Fibroblast of the conjunctiva (primary cell): Measurements from ENCODE around the gene DDX59.

ENCODE experiments used
- DNase-seq: peaks from one replicate; pipeline ENCODE4 v3.0.0-alpha.2; 2010; ENCODE audit warnings: low read depth

The DDX59 gene

DNA sequence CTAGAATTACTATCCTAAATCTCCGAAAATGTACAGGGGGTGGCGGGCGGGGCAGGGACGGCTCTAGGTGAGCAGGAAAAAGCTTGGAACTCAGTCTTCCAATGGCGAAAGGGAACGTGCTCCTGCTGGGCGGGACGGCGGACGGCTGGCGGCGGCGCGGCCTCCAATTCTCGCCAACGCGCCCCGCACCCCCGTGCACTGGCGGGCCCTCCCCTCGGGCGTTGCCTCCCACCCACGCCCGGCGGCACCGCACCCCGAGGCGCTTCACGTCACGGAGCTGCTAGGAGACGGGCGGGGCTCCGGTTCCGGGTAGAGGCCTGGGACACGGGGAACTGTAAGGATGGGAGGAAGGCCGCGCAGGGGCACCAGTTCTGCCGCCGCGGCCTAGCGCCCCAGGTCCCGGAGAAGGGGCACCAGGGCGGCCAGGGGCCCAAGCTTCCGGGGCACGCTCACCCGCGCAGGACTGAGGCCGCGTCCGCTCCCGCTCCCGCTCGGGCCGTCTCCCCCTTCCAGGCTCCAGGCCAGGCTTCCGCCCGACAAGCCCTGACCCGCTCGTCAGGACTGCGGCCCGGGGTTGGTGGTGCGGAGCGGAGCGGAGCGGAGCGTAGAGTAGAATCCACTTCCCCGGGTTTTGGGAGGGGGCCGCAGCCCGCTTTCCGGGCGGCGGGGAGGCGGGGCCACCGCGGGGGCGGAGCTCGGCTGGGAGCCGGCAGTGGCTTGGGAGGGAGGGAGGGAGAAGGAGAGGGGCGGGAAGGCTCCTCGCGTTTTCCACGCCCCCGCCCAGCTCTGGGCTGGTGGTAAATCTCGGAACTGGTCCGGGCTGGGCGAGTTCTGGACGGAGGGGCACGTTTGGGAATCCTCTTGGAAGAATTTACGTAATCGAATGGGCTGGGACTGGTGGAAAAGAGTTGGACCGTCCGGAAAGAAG is at the start of gene DDX59:
DDX59 (minus strand) TSS at position 594 of the 928 bp plus-strand sequence. CDS start 3,167 bp downstream, outside the sequence.
- peak; percentile 97 for DNase-seq

DNA sequence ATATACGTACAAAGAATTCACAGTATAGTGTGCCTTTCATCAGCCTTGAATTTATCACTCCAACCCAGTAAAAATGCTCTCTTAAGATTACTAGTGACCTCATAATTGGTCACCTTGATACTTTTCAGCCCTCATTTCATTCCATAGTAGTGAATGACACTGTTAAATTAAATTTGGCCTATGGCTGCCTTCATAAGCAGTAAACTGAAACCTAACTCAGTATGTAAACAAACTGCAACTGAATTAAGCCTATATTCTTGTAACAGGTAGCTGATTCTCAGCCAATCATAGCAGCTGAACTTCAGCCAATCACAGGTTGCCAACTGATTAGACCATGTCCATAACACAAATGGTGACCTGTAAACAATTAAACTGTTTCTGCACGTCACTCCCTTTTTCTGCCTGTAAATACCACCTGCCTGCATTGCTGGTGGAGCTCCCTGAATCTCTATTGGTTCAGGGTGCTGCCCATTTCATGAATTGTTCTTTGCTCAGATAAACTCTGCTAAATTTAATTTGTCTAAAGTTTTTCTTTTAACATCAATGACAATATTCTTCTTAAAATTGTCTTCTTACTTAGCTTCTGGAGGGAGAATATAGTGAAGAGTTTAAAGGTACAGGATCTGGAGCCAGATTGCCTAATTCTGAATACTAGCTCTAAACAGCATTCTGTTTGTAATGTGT is 44.9 kb upstream of the DDX59 start:
- no peak for DNase-seq

DNA sequence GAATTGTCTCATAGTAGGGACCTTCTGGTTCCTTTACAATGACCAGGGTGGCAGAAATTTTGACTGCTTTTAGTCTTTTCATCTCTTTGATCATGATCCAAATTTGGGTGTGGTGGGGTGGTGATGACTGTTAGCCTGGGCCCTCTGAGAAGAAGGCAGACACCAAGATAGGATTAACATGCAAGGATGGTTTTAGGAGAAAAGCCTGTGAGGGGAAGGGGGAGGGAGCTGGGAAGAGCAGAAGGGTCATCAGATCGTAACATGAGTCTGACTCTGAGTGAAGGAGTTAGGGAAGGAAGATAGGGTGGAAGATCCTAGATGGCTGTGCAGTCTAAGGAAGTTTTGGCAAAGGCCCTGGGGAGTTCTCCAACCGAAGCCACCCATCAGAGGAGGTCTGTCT is 40.5 kb upstream of the DDX59 start:
- DNase-seq, result no peak

DNA sequence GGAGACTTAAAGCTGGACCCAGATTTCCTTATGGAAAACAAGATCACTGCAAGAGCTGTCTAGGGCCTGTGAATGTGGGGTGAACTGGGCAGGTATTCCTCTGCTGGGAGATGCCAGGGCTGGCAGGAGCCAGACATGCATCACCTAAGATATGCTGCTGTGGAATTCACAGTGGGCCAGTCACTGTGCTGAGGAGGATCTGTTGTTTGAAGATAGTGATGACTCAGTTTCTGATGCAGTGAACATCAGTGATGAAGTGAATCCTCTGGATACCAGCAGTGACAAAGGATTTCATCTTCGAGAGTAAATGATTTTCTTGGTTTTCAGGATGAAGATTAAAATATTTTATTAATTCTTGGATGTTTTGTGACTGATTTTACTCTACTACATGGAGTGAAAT is 39.1 kb upstream of the DDX59 start:
- DNase-seq, result no peak

DNA sequence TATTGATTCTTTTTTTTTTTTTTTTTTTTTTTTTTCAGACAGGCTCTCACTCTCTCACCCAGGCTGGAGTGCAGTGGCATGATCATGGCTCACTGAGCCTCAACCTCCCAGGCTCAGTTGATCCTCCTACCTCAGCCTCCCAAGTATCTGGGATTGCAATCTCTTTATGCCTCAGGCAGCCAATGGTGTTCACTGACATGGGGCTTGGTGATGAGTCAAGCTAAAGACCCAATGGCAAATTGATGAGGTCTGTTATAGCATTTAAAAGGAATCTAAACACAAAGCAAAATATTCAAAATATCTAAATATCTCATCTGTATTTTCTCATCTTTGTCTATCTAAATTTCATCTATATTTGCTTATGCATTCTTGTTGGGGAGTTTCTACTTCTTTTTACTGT is 38.5 kb upstream of the DDX59 start:
- DNase-seq, result no peak

DNA sequence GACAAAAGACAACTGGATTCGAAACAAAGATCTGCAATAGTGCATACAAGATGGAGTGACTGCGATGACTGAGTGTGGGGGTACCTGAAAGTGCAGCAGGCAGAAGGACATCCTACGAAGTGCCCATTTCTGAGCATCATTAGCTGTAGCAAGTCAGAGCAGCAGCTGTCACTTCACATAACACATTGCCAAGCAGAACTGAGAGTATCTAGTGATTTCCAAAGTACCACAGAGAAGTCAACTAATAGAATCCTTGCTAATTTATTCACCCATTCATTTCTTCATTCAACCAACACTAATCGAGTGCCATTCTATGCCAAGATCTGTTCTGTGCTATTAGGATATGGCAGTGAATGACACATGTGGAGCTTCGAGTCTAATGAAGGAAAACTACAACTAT is 37.4 kb upstream of the DDX59 start:
- DNase-seq, result no peak

DNA sequence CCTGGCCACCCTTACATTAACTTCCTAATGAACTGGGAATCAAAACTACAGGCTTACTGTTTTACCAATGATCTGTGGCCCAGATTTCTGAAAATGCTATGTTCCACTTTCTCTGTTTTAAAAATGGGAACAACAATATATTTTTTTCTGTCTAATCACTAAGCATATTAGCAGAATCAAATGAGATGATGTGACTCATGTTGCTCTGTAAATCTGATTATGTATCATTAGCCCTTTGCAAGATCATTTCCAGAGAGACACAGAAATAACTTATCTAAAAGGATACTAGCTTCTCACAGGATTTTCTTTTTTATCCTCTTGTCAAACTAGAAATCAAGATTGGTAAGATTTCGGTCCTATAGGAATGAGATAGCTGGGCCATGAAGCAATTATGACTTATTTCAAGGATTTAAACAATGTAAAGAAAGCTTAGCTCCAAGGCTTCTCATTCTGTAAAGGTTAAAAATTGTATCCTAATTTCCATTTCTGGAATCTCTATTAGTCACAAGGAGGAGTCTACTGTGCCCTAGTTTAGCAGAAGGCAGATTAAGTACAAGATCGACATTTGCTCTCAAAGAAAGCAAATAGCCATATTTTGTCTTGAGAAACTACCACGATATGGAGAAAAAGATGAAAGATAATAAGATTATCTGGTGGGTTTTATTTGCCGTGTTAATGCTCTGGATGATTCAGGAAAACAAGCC is 36.6 kb upstream of the DDX59 start:
- no peak for DNase-seq

DNA sequence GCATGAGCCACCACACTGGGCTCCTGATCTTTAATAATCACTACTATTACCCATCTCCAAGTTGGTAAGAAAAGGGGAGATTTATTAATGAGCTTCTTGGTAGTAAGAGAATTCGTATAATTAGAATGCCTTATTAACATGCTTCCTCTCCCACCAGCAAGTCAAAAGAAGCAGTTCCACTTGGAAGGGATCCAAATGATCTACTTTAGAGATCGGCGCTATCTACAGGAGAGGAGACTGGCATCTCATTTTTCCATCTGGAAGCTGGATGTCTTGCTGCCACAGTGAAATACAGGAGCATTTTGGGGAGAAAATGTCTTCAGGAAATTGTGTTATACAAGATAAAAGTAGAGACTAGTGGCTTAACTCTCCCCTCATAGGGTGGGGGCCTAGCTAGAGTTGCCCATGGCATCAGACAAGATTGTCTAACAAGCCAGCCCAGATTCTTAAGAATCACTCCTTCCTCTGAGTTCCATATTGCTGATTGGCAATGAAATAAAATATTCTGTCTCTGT is 35.3 kb upstream of the DDX59 start:
- DNase-seq, result no peak

DNA sequence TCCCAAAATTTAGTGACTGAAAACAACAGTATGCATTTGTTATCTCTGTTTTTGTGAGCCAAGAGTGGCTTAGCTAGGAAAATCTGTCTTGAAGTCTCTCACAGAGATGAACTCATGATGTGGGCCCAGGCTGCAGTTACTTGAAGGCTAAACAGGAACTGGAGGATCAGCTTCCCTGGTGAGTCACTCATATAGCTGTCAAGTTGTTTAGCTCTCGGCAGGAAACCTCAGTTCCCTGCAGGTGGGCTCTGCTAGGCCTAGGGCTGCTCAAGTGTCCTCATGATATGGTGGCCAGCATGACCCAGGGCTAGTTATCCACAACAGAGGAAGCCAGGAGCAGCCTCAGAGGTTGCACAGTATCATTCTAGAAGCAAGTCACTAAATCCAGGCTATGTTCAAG is 30.2 kb upstream of the DDX59 start:
- DNase-seq, result peak; percentile 1

DNA sequence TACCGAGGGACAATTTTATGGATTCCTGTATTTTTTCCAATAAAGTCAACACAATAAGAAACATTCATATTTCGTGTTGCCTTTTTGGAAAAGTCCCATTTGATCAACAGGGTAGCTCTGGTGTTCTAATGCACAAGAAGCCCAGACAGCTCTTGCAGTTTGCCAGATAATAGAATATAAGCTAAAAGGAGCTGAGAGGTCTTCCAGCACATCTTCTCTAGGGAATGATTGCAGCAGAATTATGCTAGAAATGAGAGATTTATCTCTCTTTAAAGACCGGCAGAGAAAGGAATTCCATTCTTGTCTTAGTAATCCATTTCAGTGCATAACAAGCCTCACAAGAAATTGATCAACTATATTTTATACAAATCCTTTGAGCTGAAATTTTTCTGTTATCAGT is 25.0 kb upstream of the DDX59 start:
- no peak for DNase-seq

DNA sequence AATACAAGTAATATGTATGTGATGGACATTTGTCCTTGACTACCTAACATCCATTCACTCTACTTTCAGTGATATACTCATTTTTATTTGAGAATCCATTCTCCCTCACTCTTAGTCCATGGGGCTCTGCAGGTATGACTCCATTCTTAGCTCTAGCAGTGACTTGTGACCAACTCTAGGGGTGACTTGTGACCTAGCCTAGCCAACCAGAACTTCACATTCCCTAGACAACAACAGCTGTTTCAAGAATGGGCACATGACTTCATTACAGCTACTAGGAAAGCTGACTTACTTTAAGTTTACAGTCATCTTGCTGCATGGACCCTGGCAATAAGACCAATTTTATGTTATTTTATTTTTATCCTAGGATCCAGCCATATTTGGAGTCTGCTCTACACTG is 23.6 kb upstream of the DDX59 start:
- DNase-seq, result no peak

DNA sequence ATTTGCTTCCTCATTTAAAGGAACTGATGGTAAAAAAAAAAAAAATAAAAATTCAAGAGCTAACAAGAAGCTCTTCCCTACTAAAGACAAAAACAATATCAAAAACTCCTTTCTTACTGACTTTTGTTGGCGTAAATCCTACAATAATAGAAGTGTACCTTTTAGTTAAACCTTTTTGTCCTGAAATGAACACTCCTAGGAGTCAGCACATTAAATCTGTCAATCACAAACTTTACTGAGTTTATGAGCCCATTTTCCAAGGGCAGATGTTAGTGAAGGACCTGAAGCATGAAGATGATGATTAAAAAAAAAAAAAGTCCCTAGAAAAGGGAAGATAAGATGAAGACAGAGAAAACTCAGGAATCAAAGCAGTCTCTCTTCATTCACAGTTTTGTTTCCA is 22.6 kb upstream of the DDX59 start:
- no peak for DNase-seq

DNA sequence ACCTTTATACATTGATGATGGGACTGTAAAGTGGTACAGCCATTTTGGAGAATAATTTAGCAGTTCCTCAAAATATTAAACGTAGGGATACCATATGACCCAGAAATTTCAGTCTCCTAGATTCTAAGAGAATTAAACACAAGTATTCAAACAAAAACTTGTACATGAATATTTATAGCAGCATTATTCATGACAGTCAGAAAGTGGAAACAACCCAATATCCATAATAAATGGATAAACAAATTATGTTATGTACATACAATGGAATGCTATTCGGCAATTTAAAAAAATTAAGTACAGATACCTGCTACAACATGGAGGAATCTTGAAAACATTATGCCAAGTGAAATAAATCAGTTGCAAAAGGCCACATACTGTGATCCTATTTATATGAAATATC is 16.9 kb upstream of the DDX59 start:
- DNase-seq, result no peak

DNA sequence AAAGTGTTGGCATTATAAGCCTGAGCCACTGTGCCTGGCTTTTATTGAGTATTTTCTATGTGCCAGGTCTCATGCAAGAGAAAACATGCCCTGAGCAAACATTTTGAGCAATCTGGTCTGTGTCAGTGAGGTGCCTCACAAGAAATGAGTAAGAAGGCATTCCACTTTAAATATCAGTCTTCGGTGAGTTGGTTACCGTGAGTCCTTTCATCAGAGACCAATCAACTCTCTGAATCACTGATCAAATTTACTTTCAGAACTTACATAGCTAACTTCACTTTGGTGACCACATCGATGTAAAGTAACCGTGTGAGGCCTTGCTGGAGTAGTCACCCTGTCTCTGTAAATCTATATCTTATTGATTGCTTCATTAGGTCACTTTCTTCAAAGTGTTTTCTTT is 14.3 kb upstream of the DDX59 start:
- no peak for DNase-seq

DNA sequence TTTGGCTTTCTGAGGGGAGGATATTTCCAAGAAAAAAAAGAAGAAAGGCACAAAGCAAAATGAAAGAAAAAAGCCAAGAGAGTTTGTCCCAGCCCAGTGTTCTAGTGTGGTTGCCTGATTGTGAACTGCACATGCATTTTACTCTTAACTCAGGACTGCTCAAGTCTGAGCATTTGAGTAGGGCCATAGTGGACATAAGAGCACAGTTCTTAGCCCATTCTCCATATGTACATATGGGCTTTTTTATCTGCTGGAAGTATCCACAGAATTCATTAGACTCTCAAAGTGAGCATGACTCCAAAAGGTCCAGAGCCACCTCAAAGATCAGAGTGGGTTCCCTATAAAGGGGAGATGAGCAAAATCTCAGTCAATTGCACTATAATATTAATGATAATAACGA is 13.6 kb upstream of the DDX59 start:
- DNase-seq, result no peak

DNA sequence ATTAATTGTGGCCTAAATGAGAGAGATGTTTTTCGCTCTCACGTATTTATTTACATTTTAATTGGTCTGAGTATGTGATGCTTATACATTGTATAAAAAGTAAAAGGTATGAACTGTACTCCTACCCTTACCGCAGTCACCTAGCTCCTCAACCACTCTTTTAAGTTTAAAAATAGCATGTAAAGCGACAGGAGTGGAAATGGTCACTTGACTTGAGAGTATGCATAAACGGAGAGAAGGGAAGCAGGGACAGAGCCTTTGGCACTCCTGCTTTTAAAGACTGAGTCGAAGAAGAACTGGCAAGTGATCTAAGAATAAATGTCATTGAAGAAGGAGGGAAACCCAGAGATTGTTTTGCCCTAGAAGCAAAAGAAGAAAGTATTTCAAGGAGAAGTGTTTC is 11.5 kb upstream of the DDX59 start:
- DNase-seq, result no peak

DNA sequence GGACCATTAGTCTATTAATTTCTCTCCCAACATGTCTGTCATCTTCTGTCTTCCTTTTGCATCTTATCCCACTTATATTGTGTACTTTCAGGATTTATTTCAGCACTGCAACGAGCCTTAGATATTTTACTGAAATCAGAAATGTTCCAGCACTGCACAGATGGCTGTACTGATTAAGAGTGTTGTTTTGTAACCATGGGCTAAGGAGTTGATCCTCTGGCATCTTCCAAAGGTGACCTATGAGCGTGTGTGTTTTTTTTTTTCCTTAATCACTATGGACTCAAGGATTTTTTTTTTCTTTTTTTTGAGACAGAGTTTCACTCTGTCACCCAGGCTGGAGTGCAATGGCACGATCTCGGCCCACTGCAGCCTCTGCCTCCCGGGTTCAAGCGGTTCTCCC is 7.1 kb upstream of the DDX59 start:
- no peak for DNase-seq

DNA sequence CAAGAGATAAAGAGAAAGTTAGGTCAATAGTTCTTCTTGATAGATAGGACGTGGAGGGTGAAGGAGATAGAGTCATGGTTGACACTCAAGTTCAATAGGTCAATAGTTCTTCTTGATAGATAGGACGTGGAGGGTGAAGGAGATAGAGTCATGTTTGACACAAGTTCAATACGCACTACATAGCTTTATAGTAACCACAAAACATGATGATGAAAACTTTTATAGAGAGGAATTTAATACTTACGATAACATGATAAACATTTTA is 5.8 kb upstream of the DDX59 start:
- no peak for DNase-seq

DNA sequence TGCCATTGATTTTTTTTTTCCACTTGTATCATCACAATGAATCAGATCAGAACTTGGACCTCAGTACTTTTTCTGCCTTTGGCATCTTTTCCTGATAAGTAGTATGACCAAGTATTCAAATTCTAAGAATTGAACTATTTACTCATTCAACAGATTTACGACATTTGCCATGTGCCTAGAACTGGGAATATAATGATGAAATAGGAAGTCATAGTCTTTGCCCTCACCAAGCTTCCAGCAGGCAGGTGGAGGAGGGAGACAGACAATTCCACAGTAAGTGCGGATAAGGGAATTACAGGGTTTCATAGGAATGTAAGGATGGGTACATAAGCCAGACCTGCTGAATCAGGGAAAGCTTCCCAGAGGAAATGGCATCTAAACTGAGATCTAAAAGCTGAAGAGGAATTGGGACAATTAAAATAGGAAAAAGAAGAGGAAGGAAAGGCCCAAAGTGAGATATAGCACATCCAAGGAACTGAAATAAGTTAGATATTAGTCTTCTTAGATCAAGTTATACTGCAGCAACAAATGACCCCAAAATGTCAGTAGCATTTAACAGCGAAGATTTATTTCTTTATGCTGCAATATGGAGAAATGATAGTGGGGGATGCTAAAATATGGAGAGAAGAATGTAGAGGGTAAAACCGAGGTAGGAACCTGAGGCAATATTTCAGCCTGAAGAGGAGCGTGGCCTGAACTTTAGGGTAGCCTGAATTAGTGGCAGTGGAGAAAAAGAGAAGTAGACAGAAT is 5.3 kb upstream of the DDX59 start:
- DNase-seq, result no peak

DNA sequence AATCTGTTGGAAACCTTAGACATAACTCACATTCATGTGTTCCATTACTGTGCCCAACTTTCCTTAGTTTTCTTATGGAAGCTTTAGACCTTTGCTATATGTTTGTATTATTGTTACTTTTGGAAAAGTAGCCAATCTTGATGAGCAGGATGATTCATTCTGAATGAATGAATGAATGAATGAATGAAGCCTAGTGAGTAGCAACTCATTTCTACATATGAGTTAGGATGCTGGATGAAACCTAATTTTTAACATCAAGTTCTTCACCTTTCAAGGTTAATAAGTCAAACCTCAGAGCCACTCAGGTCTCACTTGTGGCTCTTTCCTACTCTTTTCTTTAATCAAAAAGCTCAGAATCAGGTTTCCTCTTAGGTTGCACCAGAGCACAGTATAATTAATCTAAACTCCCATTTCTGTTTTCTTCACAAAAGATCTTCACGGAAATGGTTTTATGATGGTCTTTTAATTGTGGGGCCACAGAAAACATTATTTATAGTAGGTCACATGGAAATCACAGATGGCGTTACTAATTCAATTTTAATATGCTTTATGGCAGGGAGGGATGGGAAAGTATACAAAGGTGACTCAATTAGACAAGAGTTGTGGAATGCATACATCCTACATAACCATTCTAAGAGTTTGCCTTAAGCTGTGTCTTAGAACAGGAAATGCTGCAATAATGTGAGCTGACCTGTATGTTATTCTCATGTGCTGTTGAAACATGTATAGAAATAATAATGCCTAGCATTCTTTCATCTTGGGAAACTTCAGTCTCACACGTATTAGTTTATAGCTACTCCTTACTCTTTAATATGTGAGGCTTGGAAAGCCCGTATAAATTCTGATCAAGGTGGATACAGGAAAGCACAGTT is 4.5 kb upstream of the DDX59 start:
- no peak for DNase-seq

DNA sequence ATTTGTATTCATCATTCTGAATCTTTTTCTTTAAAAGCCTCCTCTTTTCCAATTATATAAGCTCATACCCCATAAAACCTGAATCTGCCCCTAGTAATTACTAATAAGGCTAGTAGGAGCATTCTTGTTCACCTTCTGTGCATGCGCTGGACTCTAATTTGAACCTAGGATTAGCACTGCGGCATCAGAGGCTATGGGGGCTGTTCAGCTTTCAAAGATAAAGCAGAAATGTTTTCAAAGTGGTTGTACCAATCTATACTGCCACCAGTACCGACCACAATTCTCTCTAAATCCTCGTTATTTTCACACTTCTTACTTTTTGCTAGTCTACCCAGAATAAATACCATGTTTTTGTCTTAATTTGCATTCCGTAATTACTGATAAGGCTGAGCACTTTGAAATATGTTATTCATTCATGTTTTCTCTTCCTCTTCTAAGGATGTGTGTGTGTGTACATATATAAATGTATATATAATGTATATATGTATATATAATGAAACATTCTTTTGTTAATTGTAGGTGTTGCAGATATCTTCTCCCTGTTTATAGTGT is 1.6 kb upstream of the DDX59 start:
- no peak for DNase-seq
